ENCODE measurements around the gene TFEC. TPM values are rescaled to one million over a fixed set of nuclear protein-coding genes. Genes with fewer than 3 reads are reported as not detected.
"Not testable (repeated sequence)": the region's sequence is repeated elsewhere in the genome, so short reads cannot be mapped to it uniquely, and the experiment has no call there.

Gene TFEC
- total and polyA plus RNA-seq, 2 experiments from 2014 or later, result 13.4 to 34.8 TPM

- Histone ChIP-seq H3K4me3 (no peak overlapping the region), H3K79me2 (no peaks in the 10 kb centered on the region), H3K4me2 (no peak overlapping the region), H3K27me3 (no peaks in the 10 kb centered on the region), H4K20me1 (ENCODE audit: insufficient read depth, poor library complexity, severe bottlenecking) (no peaks in the 10 kb centered on the region), H2AFZ (no peak overlapping the region), H3K36me3 (replicated peaks; ENCODE audit: insufficient read depth, low read depth) (no peaks in the 10 kb centered on the region), H3K9me2 (replicated peaks; ENCODE audit: insufficient read depth) (no peaks in the 10 kb centered on the region), H3K9me3 (ENCODE audit: low read depth) (no peaks in the 10 kb centered on the region), H3K4me1 (ENCODE audit: insufficient read depth) (no peaks in the 10 kb centered on the region), H3K27ac (no peak overlapping the region)
- TF ChIP-seq EZH2 (IDR thresholded peaks at IDR 0.05; ENCODE audit: borderline replicate concordance), result no peak
- TF ChIP-seq CTCF (IDR thresholded peaks at IDR 0.05; ENCODE audit: poor library complexity), result no peak
- TF ChIP-seq EZH2phosphoT487 (IDR thresholded peaks at IDR 0.05; ENCODE audit: low read depth, severe bottlenecking, unreplicated experiment), result no peak
- no peak for DNase-seq (ENCODE audit: low spot score)
Measured at GRCh38 chr7:116013675-116014074, 16.9 kb downstream of the TFEC start.

GRCh38 chr7:116011584-116011983 is 19.0 kb downstream of the TFEC start:
- H4K20me1 ChIP-seq (ENCODE audit: insufficient read depth, poor library complexity, severe bottlenecking), result no peaks in the 10 kb centered on the region
- H3K9me2 ChIP-seq (replicated peaks; ENCODE audit: insufficient read depth), result no peaks in the 10 kb centered on the region
- H3K9me3 ChIP-seq (ENCODE audit: low read depth), result no peaks in the 10 kb centered on the region
- H3K27ac ChIP-seq, result no peak overlapping the region
- DNase-seq (ENCODE audit: low spot score), result no peak
- H2AFZ ChIP-seq, result no peak overlapping the region
- TF ChIP-seq EZH2 (IDR thresholded peaks at IDR 0.05; ENCODE audit: borderline replicate concordance) (no peak), CTCF (IDR thresholded peaks at IDR 0.05; ENCODE audit: poor library complexity) (no peak), EZH2phosphoT487 (IDR thresholded peaks at IDR 0.05; ENCODE audit: low read depth, severe bottlenecking, unreplicated experiment) (no peak)
- H3K36me3 ChIP-seq (replicated peaks; ENCODE audit: insufficient read depth, low read depth), result no peaks in the 10 kb centered on the region
- no peaks in the 10 kb centered on the region for H3K79me2 ChIP-seq
- H3K4me2 ChIP-seq, result no peak overlapping the region
- no peaks in the 10 kb centered on the region for H3K27me3 ChIP-seq
- no peak overlapping the region for H3K4me3 ChIP-seq
- 0% methylated on average over 1 of the region's 1 CpG for WGBS (ENCODE audit: low lambda C conversion rate, missing lambda C conversion rate)
- H3K4me1 ChIP-seq (ENCODE audit: insufficient read depth), result no peaks in the 10 kb centered on the region

GRCh38 chr7:116004762-116005161 is 25.8 kb downstream of the TFEC start:
- not testable (repeated sequence) for H3K9me2 ChIP-seq (replicated peaks; ENCODE audit: insufficient read depth); H3K4me1 ChIP-seq (ENCODE audit: insufficient read depth); H4K20me1 ChIP-seq (ENCODE audit: insufficient read depth, poor library complexity, severe bottlenecking); H3K9me3 ChIP-seq (ENCODE audit: low read depth); H2AFZ ChIP-seq; H3K4me3 ChIP-seq; H3K27me3 ChIP-seq; DNase-seq (ENCODE audit: low spot score); H3K79me2 ChIP-seq; H3K36me3 ChIP-seq (replicated peaks; ENCODE audit: insufficient read depth, low read depth); H3K4me2 ChIP-seq; H3K27ac ChIP-seq
- WGBS (ENCODE audit: low lambda C conversion rate, missing lambda C conversion rate), result 68% methylated on average over 2 of the region's 2 CpGs

- DNase-seq (ENCODE audit: low spot score), result no peak
- Histone ChIP-seq H3K79me2 (no peaks in the 10 kb centered on the region), H4K20me1 (ENCODE audit: insufficient read depth, poor library complexity, severe bottlenecking) (no peaks in the 10 kb centered on the region), H3K9me2 (replicated peaks; ENCODE audit: insufficient read depth) (no peaks in the 10 kb centered on the region), H3K27ac (no peak overlapping the region), H3K4me1 (ENCODE audit: insufficient read depth) (no peaks in the 10 kb centered on the region), H3K9me3 (ENCODE audit: low read depth) (no peaks in the 10 kb centered on the region), H3K36me3 (replicated peaks; ENCODE audit: insufficient read depth, low read depth) (no peaks in the 10 kb centered on the region), H3K27me3 (no peaks in the 10 kb centered on the region), H2AFZ (no peak overlapping the region), H3K4me3 (no peak overlapping the region), H3K4me2 (no peak overlapping the region)
- TF ChIP-seq EZH2 (IDR thresholded peaks at IDR 0.05; ENCODE audit: borderline replicate concordance), result no peak
- no peak for TF ChIP-seq EZH2phosphoT487 (IDR thresholded peaks at IDR 0.05; ENCODE audit: low read depth, severe bottlenecking, unreplicated experiment)
- TF ChIP-seq CTCF (IDR thresholded peaks at IDR 0.05; ENCODE audit: poor library complexity), result no peak
- 68% methylated on average over 4 of the region's 4 CpGs for WGBS (ENCODE audit: low lambda C conversion rate, missing lambda C conversion rate)
Measured at GRCh38 chr7:115997221-115997620, 33.3 kb downstream of the TFEC start.

All from hepatocyte (in vitro differentiated cells).